ENCODE measurements around the gene TIMP2. TPM values are rescaled to one million over a fixed set of nuclear protein-coding genes. Genes with fewer than 3 reads are reported as not detected.

Gene TIMP2
- total RNA-seq, 1 experiment from 2014 or later = 29.0 TPM

- H2AFZ ChIP-seq (ENCODE audit: low read length) = no peak overlapping the region
- H3K23ac ChIP-seq (ENCODE audit: insufficient read length, low read depth, low read length) = no peak overlapping the region
- H4K20me1 ChIP-seq (ENCODE audit: control insufficient read depth, insufficient read depth, insufficient read length) = no peaks in the 10 kb centered on the region
Observed at GRCh38 chr17:78842881-78843565, 82.2 kb downstream of the TIMP2 start.

More at GRCh38 chr17:78842881-78843565, 82.2 kb downstream of the TIMP2 start:
- Mint-ChIP-seq H3K27me3 (ENCODE audit: low read depth) (peaks cover 2% of the 10 kb centered on the region; the same call in 1 of the 2 replicates), H3K4me3 (peak overlapping the region in 1 of 2 experiments; percentile 26; a peak in 1 of 5 replicates), H3K9me3 (no peaks in the 10 kb centered on the region), H3K4me1 (peaks cover 22% of the 10 kb centered on the region in 2 experiments), H3K36me3 (ENCODE audit: insufficient read depth in 1 of 3, low read depth in 3 of 3) (peaks cover 0 to 5% (median 2%) of the 10 kb centered on the region in 3 experiments; a peak in 4 of 7 replicates), H3K27ac (no peak overlapping the region; a peak in 1 of 7 replicates)
- no peak overlapping the region for H3K18ac ChIP-seq (ENCODE audit: insufficient read length, low read depth, low read length)
- H2BK12ac ChIP-seq (ENCODE audit: insufficient read length, low read depth, low read length) = no peak overlapping the region
- H3K79me1 ChIP-seq (ENCODE audit: insufficient read depth, low read depth, low read length, poor library complexity, severe bottlenecking) = peaks cover 3% of the 10 kb centered on the region
- DNase-seq = peak; percentile 85
- no peak overlapping the region for H4K5ac ChIP-seq (ENCODE audit: insufficient read length, low read depth, low read length)
- H3K27ac ChIP-seq (ENCODE audit: insufficient read length, low read depth, low read length) = no peak overlapping the region
- H3T11ph ChIP-seq (ENCODE audit: low read length) = no peak overlapping the region
- no peak overlapping the region for H2BK5ac ChIP-seq (ENCODE audit: insufficient read length, low read length)
- H2BK120ac ChIP-seq (ENCODE audit: low read depth, low read length, poor library complexity, severe bottlenecking) = no peak overlapping the region
- H2AK5ac ChIP-seq (ENCODE audit: insufficient read length, low read length) = no peak overlapping the region
- no peak overlapping the region for H2BK20ac ChIP-seq (ENCODE audit: low read depth, low read length, poor library complexity, severe bottlenecking)
- TF ChIP-seq, protein P1, sequence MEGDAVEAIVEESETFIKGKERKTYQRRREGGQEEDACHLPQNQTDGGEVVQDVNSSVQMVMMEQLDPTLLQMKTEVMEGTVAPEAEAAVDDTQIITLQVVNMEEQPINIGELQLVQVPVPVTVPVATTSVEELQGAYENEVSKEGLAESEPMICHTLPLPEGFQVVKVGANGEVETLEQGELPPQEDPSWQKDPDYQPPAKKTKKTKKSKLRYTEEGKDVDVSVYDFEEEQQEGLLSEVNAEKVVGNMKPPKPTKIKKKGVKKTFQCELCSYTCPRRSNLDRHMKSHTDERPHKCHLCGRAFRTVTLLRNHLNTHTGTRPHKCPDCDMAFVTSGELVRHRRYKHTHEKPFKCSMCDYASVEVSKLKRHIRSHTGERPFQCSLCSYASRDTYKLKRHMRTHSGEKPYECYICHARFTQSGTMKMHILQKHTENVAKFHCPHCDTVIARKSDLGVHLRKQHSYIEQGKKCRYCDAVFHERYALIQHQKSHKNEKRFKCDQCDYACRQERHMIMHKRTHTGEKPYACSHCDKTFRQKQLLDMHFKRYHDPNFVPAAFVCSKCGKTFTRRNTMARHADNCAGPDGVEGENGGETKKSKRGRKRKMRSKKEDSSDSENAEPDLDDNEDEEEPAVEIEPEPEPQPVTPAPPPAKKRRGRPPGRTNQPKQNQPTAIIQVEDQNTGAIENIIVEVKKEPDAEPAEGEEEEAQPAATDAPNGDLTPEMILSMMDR (conservative IDR thresholded peaks at IDR 0.05) = peak; percentile 81
- no peaks in the 10 kb centered on the region for H3K4me1 ChIP-seq (ENCODE audit: insufficient read depth, low read length)
- H4K91ac ChIP-seq (ENCODE audit: insufficient read length, low read depth, low read length) = no peak overlapping the region
- H4K8ac ChIP-seq (replicated peaks; ENCODE audit: insufficient read length, low read depth, low read length) = no peak overlapping the region
- H3K4me2 ChIP-seq (ENCODE audit: insufficient read depth, insufficient read length, low read length) = no peak overlapping the region
- no peak overlapping the region for H3K4ac ChIP-seq (ENCODE audit: low read depth, low read length)
- no peaks in the 10 kb centered on the region for H3K27me3 ChIP-seq (ENCODE audit: insufficient read depth, low read length)
- H3K56ac ChIP-seq (ENCODE audit: insufficient read length, low read depth, low read length) = no peak overlapping the region
- no peak overlapping the region for H3K14ac ChIP-seq (ENCODE audit: insufficient read depth, low read length)
- H3K9me3 ChIP-seq (ENCODE audit: control insufficient read depth, low read depth, low read length) = no peaks in the 10 kb centered on the region
- H3K23me2 ChIP-seq (ENCODE audit: insufficient read length, low read depth, low read length, poor library complexity, severe bottlenecking) = peaks cover 4% of the 10 kb centered on the region
- no peak overlapping the region for H3K9ac ChIP-seq (ENCODE audit: extremely low read depth, insufficient read length, low read length)
- no peak overlapping the region for H2BK15ac ChIP-seq (ENCODE audit: low read depth, low read length)
- no CpG with 5 or more reads among the region's 10 CpGs for WGBS (ENCODE audit: extremely low coverage, insufficient read length, low lambda C conversion rate)
- H3K79me2 ChIP-seq (ENCODE audit: insufficient read depth, low read length) = peaks cover 16% of the 10 kb centered on the region; the same call in 1 of the 2 replicates

Measured in H9 (cell line).